ENCODE measurements around the gene FBXL17.
A peak's percentile ranks its signal among the peaks of the same experiment; 100 is the strongest.

FBXL17 gene

DNA sequence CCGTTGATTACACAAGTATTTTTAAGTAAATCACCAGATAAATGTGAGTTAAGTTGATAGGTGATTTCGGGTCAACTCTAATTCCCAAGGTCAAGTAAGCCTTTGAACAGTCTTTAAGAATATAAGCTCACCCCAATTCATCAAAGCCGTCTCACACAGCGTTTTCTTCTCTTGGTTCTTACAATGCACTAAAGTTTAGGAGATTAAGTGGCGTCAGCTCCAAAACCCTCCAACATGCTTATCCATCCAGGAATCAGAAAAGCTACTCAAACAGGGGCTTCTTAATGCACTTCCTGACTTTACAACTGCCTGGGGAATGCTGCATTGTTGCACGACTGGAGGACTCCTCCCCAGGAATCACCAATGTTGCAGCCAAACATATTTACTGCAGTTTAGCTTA, 505.0 kb downstream of the FBXL17 start:
- no peak overlapping the region for H3K27ac ChIP-seq
- no peak for TF ChIP-seq CTCF (conservative IDR thresholded peaks at IDR 0.05)

DNA sequence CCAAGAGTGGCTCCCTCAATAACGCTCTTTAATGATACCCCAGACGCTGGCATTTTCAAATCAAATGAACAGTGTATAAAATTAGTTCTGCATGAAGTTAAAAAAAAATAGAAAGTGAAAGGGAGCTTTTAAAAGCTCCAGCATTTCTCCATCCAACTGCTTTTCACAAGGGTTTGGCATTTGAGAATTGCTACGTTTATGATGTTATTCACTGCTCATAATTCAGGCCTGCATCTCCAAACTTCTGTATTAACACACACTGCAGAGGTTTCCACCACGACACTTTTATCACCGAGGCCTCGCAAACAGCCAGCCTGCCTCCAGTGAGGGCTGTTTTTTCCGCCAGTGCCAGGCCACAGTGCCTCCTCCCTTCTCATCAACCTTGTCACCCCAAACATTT, 505.6 kb downstream of the FBXL17 start:
- TF ChIP-seq CTCF (conservative IDR thresholded peaks at IDR 0.05) = no peak
- H3K27ac ChIP-seq = no peak overlapping the region

- TF ChIP-seq CTCF (conservative IDR thresholded peaks at IDR 0.05) = no peak
- no peak overlapping the region for H3K27ac ChIP-seq
Observed at GRCh38 chr5:107875833-107876232, 506.1 kb downstream of the FBXL17 start.

DNA sequence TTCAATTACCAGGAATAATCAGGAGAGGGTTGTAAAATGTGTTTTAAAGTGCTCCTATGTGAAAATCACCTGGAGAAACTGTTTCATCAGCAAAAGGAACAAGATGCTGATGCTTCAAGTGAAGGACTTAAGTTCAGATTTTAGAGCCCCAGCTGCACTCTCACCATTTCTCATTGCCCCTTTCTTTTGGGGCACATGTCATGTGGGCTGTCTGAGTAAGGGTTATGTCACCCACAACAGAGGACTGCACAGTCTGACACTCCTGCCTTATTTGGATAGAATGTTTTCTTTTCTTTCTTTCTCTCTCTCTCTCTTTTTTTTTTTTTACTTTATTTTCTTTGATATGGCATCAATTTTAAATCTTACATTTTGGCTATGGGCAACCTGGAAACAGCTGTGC, 507.1 kb downstream of the FBXL17 start:
- no peak for TF ChIP-seq CTCF (conservative IDR thresholded peaks at IDR 0.05)

GRCh38 chr5:107873877-107874276, 508.0 kb downstream of the FBXL17 start:
- peak; percentile 57 for TF ChIP-seq CTCF (conservative IDR thresholded peaks at IDR 0.05)
- H3K27ac ChIP-seq = peak overlapping the region; percentile 69

More for the DNA sequence above, 507.1 kb downstream of the FBXL17 start:
- H3K27ac ChIP-seq = peak overlapping the region; percentile 69; the same call in 1 of the 2 replicates

DNA sequence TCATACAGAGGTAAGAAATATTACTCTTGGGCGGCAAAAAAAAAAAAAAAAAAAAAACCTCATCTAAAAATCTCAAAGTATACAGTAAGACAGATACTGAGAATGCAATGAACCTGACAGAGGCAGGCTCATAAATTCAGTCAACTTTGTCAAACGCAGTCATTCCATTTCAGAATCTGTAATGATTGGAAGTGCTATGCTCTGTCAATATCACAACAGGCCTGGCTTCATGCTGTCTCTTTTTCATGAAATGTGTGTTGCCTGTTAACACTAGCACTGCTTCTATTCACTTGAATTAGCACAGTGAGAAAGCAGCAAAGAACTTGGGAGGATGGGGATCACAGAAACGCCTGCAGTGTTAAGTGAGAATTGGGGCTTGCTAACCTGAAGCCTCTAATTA, 510.9 kb downstream of the FBXL17 start:
- no peak for TF ChIP-seq CTCF (conservative IDR thresholded peaks at IDR 0.05)

GRCh38 chr5:107869438-107870115, 512.3 kb downstream of the FBXL17 start:
- no peak overlapping the region for H3K27ac ChIP-seq
- TF ChIP-seq CTCF (conservative IDR thresholded peaks at IDR 0.05) = no peak

More for the DNA sequence above, 510.9 kb downstream of the FBXL17 start:
- H3K27ac ChIP-seq = no peak overlapping the region

Data from VCaP (cell line).